Omental fat pad (tissue), 4 donors: ENCODE results near the gene MAML3. TPM values are rescaled to one million over a fixed set of nuclear protein-coding genes. Genes with fewer than 3 reads are reported as not detected.
A peak's percentile ranks its signal among the peaks of the same experiment; 100 is the strongest.

Experiments
- ATAC-seq: fragments of 150-250 bp; one replicate; pipeline ENCODE4 v1.9.1; 2016; ENCODE audit warnings: mild to moderate bottlenecking, moderate library complexity; ENCODE audit not compliant: low FRiP score
- DNase-seq: peaks from one replicate; pipeline ENCODE4 v3.0.0-alpha.2; 2019; ENCODE audit warnings: low spot score
- CTCF ChIP-seq, 3 donors: fragments of 450-650 bp; IDR thresholded peaks; one replicate each; pipeline ENCODE4 v1.5.1; 2016 to 2017; ENCODE audit warnings: antibody characterized with exemption in 3 of 3, mild to moderate bottlenecking in 3 of 3, moderate library complexity in 2 of 3
- total RNA-seq, 4 donors: library from RNA; depleted of rRNA; stranded (reverse); fragments of >200 nt; gene quantifications; one replicate each; pipeline ENCODE4 v1.1.0, GENCODE V29; 2016

MAML3 gene
- total RNA-seq, 4 donors from 2014 or later, result 4.8 to 12.8 (median 11.7) TPM

DNA sequence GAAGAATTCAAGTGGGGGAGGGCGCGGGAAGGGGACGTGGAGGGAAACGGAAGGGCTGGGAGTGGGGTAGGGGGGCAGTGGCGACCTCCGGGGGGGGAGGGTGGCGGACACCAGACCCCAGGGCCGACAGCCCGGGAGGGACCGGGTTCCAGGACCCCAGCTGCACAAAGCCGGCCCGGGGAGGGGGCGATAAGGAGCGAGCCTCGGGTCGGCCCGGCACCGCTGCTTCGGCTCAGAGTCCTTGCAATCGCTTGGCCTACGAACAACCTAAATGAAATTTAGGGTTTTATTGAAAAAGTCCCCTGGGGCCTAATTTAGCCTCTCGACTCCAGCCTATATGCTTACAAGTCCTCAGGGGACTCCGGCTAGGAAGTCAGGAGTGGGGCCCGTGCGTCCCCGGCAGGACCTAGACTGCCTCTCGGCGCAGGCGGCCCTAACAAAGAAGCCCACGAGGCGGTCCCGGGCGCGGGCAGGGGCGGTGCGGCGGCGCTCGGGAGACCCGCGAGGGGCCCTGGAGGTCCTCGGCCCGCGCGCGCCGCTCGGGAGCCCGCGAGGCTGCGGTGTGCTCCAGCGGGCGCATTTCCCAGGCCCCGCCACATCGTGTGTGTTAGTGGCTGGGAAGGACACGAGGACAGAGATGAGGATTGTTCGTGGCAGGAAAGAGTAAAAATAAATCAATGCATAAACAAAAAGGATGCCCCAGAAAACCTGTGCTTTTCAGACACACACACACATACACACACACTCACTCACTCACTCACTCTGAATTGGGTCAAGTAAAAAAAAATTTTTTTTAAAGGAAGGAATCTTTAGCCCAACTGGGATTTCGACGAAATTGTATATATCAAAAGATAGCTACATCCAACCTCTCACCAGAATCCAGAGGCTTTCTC is 418.4 kb downstream of the MAML3 start:
- TF ChIP-seq CTCF (IDR thresholded peaks at IDR 0.05), result no peak
- ATAC-seq (no peak), DNase-seq (no peak)

DNA sequence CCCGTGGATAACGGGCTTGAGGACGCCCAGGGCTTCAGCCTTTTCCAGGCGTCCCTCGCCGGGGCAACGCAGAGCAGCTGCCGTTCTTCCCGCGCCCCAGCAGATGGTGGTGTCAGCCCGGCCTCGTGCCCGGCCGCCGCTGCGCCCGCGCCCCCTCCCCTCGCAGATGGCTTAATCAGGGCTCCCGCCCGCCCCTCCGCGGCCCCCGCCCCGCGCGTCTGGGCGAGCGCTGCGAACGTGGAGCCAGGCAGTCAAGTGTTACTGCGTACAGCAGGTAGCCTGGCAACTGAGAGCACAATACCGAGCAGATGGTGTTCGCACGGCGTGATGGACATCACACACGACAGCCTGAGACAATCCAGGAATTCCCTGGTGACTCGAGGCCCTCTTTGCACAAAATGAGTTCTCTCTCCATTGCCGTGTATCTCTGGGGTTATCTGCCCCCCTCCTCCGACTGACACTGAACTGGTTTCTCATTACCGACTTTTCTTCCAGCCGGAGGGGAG is 419.1 kb downstream of the MAML3 start:
- DNase-seq (peak; percentile 60), ATAC-seq (peak; percentile 93)
- TF ChIP-seq CTCF (IDR thresholded peaks at IDR 0.05), result peak in 2 of 3 donors; percentile 8 to 87

DNA sequence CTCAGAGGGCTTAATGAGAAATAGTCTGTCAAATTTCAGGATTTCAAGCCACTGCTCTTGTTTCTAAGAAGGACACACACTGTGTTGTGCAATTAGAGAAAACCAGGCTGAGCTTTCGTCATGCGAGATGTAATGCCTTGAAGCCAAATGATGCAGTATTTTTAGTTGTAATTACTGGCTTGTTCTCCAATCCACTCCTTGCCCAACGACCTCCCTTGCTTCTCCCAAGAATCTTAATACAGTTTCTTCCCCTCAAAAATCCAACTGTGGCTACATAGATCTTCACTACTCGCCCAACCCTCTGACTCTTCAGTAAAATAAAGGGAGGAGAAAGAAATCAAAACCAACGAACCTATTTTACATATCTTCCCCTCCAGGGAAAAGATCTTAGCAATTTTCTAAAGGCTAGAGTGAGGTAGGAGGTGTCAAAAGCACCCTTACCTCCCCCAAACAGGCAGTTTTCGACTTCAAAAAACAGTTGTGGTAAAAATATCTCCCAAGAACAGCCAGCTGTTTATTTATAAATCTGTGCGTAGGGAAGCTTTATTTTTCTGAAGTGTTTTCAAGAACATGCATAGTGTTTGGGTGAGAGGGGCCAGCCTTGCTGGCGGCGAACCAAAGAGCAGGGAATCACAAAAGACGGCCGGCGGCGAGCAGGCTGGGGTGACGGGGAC is 419.6 kb downstream of the MAML3 start:
- DNase-seq, result no peak
- peak; percentile 64 for ATAC-seq
- TF ChIP-seq CTCF (IDR thresholded peaks at IDR 0.05), result no peak

GRCh38 chr4:139732991-139733570 is 420.9 kb downstream of the MAML3 start:
- no peak for TF ChIP-seq CTCF (IDR thresholded peaks at IDR 0.05)
- DNase-seq (no peak), ATAC-seq (no peak)

DNA sequence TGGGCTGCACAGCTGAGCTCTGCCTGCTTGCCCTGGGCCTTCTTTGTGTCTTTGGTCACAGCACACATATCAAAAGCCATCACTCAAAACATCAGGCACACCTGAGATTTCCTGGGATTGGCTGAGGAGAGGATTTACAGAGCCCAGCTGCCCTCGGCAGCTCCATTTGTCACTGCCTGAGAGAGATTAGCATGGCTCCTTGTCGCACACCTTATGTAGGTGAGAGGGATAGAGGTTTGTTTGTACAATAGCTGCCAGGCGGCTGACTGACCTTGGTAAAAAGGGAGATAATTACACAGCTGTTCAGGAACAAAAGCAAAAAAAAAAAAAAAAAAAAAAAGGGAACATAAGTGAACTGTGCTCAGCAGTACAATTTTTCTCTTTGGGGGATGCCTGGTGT is 425.1 kb downstream of the MAML3 start:
- no peak for ATAC-seq
- no peak for DNase-seq
- TF ChIP-seq CTCF (IDR thresholded peaks at IDR 0.05), result no peak

GRCh38 chr4:139728146-139728545 is 425.8 kb downstream of the MAML3 start:
- no peak for TF ChIP-seq CTCF (IDR thresholded peaks at IDR 0.05)
- no peak for DNase-seq
- ATAC-seq, result no peak
